Measurements from ENCODE around the gene OR51V1. TPM values are rescaled to one million over a fixed set of nuclear protein-coding genes. Genes with fewer than 3 reads are reported as not detected.

Gene OR51V1
- total RNA-seq, 1 donor from 2014 or later, result not detected

DNA sequence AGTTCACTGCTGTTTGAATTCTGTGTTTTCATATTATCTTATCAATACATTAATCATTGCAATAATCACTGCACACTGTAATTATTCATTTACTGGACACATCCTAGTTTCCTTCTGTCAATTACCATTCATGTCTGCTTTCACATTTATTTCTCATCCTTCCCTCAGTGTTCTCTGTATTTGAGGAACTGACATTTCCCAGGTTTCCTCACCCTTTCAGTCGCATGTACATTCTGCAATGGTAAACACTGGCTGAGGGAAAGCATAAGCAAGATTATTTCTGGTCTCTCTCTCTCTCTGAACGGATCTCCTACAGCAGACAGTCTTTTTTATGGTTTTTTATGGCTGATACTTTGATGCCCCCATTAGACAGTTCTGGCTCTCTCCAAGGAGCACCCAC, 38.0 kb upstream of the OR51V1 start:
- Histone ChIP-seq H3K27ac (no peak overlapping the region), H3K4me2 (no peak overlapping the region), H3K27me3 (no peaks in the 10 kb centered on the region), H3F3A (ENCODE audit: low read depth) (no peaks in the 10 kb centered on the region), H4K20me1 (ENCODE audit: low read depth) (no peaks in the 10 kb centered on the region), H3K79me2 (ENCODE audit: low read depth) (no peaks in the 10 kb centered on the region), H3K36me3 (no peaks in the 10 kb centered on the region), H3K9ac (no peak overlapping the region), H3K4me1 (no peaks in the 10 kb centered on the region), H2AFZ (replicated peaks) (no peak overlapping the region), H3K9me3 (ENCODE audit: low read depth) (no peaks in the 10 kb centered on the region), H3K4me3 (no peak overlapping the region)
- Mint-ChIP-seq H3K4me3 (no peak overlapping the region), H3K27me3 (ENCODE audit: insufficient read depth, low read depth) (peaks cover 2% of the 10 kb centered on the region), H3K9me3 (no peaks in the 10 kb centered on the region), H3K4me1 (no peaks in the 10 kb centered on the region), H3K27ac (no peak overlapping the region), H3K36me3 (no peaks in the 10 kb centered on the region)
- DNase-seq (ENCODE audit: low spot score), result no peak
- no peak for TF ChIP-seq EZH2 (IDR thresholded peaks at IDR 0.05)
- TF ChIP-seq, protein P1, sequence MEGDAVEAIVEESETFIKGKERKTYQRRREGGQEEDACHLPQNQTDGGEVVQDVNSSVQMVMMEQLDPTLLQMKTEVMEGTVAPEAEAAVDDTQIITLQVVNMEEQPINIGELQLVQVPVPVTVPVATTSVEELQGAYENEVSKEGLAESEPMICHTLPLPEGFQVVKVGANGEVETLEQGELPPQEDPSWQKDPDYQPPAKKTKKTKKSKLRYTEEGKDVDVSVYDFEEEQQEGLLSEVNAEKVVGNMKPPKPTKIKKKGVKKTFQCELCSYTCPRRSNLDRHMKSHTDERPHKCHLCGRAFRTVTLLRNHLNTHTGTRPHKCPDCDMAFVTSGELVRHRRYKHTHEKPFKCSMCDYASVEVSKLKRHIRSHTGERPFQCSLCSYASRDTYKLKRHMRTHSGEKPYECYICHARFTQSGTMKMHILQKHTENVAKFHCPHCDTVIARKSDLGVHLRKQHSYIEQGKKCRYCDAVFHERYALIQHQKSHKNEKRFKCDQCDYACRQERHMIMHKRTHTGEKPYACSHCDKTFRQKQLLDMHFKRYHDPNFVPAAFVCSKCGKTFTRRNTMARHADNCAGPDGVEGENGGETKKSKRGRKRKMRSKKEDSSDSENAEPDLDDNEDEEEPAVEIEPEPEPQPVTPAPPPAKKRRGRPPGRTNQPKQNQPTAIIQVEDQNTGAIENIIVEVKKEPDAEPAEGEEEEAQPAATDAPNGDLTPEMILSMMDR (IDR thresholded peaks at IDR 0.05), result no peak
- TF ChIP-seq EZH2phosphoT487 (IDR thresholded peaks at IDR 0.05), result no peak

DNA sequence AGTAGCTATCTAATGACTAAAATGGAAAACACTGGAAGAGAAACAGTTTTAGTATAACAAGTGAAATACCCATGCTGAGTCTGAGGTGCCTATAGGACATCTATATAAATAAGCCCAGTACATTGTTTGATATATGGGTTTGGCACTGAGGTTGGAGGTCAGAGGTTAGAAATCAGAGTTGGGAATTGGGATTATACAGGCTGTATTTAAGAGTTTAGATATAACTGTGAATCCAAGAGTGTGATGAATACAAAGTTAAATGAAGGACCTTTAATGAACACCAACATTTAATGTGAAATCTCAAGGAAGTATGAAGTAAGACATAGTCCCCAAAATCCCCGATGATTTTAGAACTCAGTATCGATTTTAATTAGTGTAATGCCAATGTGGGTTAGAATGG, 36.9 kb upstream of the OR51V1 start:
- H2AFZ ChIP-seq (replicated peaks), result no peak overlapping the region
- no peak overlapping the region for H3K27ac ChIP-seq
- no peaks in the 10 kb centered on the region for H3K27me3 ChIP-seq
- H3K79me2 ChIP-seq (ENCODE audit: low read depth), result no peaks in the 10 kb centered on the region
- no peaks in the 10 kb centered on the region for H3K36me3 ChIP-seq
- H3K9me3 ChIP-seq (ENCODE audit: low read depth), result no peaks in the 10 kb centered on the region
- Mint-ChIP-seq H3K27me3 (ENCODE audit: insufficient read depth, low read depth) (peaks cover 2% of the 10 kb centered on the region), H3K4me1 (no peaks in the 10 kb centered on the region), H3K9me3 (no peaks in the 10 kb centered on the region), H3K4me3 (no peak overlapping the region), H3K36me3 (no peaks in the 10 kb centered on the region), H3K27ac (no peak overlapping the region)
- no peak for DNase-seq (ENCODE audit: low spot score)
- H4K20me1 ChIP-seq (ENCODE audit: low read depth), result no peaks in the 10 kb centered on the region
- H3K4me3 ChIP-seq, result no peak overlapping the region
- H3F3A ChIP-seq (ENCODE audit: low read depth), result no peaks in the 10 kb centered on the region
- TF ChIP-seq, protein P1 (IDR thresholded peaks at IDR 0.05), result no peak
- no peak for TF ChIP-seq EZH2 (IDR thresholded peaks at IDR 0.05)
- H3K4me1 ChIP-seq, result no peaks in the 10 kb centered on the region
- no peak overlapping the region for H3K4me2 ChIP-seq
- no peak overlapping the region for H3K9ac ChIP-seq

DNA sequence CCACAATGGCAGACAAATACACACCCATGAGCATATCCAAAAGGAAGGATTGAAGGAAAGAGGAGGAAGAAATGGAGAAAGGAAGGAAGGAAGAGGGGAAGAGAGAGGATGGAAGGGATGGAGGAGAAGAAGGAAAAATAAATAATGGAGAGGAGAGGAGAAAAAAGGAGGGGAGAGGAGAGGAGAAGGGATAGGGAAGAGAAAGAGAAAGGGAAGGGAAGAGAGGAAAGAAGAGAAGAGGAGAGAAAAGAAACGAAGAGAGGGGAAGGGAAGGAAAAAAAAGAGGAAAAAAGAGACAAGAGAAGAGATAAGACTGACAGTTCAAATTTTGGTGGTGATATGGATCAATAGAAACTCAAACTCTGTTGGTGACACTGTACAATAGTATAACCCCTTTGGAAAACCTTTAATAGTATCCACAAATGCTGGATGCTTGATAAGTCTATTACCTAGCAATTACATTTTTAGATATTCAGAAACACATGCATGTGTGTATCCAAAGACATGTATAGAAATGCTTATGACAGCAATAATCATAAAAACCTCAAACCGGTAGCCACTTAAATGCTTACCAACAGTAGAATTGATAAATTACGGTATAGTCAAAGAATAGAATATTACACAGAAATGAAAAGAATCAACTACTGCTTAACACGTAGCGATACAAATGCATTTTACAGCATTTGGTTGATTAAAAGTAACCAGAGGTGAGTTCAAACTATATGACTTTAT, 35.0 kb upstream of the OR51V1 start:
- Histone ChIP-seq H3K4me1 (no peaks in the 10 kb centered on the region), H3K4me2 (no peak overlapping the region), H3K27ac (no peak overlapping the region), H2AFZ (replicated peaks) (no peak overlapping the region), H4K20me1 (ENCODE audit: low read depth) (no peaks in the 10 kb centered on the region), H3K9ac (no peak overlapping the region), H3K36me3 (no peaks in the 10 kb centered on the region), H3F3A (ENCODE audit: low read depth) (no peaks in the 10 kb centered on the region), H3K4me3 (no peak overlapping the region), H3K27me3 (no peaks in the 10 kb centered on the region), H3K9me3 (ENCODE audit: low read depth) (no peaks in the 10 kb centered on the region), H3K79me2 (ENCODE audit: low read depth) (no peaks in the 10 kb centered on the region)
- Mint-ChIP-seq H3K27me3 (ENCODE audit: insufficient read depth, low read depth) (peaks cover 2% of the 10 kb centered on the region), H3K4me1 (no peaks in the 10 kb centered on the region), H3K4me3 (no peak overlapping the region), H3K36me3 (no peaks in the 10 kb centered on the region), H3K27ac (no peak overlapping the region), H3K9me3 (no peaks in the 10 kb centered on the region)
- TF ChIP-seq, protein P1 (IDR thresholded peaks at IDR 0.05), result no peak
- no peak for TF ChIP-seq EZH2phosphoT487 (IDR thresholded peaks at IDR 0.05)
- no peak for TF ChIP-seq EZH2 (IDR thresholded peaks at IDR 0.05)
- no peak for DNase-seq (ENCODE audit: low spot score)
